GM12874 (cell line): ENCODE data around the gene RNF227.

Source experiments
- TF ChIP-seq, protein P1 (sequence below): IDR thresholded peaks from 2 replicates; pipeline ENCODE4 v1.5.1; 2011; ENCODE audit warnings: low read depth, mild to moderate bottlenecking, control low read depth, low read length, moderate library complexity; ENCODE audit not compliant: insufficient read depth

The RNF227 gene

GRCh38 chr17:7864995-7865650 lies 51.0 kb downstream of the RNF227 start:
- TF ChIP-seq, protein P1, sequence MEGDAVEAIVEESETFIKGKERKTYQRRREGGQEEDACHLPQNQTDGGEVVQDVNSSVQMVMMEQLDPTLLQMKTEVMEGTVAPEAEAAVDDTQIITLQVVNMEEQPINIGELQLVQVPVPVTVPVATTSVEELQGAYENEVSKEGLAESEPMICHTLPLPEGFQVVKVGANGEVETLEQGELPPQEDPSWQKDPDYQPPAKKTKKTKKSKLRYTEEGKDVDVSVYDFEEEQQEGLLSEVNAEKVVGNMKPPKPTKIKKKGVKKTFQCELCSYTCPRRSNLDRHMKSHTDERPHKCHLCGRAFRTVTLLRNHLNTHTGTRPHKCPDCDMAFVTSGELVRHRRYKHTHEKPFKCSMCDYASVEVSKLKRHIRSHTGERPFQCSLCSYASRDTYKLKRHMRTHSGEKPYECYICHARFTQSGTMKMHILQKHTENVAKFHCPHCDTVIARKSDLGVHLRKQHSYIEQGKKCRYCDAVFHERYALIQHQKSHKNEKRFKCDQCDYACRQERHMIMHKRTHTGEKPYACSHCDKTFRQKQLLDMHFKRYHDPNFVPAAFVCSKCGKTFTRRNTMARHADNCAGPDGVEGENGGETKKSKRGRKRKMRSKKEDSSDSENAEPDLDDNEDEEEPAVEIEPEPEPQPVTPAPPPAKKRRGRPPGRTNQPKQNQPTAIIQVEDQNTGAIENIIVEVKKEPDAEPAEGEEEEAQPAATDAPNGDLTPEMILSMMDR = no peak
